Measurements from ENCODE around the gene COL20A1. TPM values are rescaled to one million over a fixed set of nuclear protein-coding genes. Genes with fewer than 3 reads are reported as not detected.
A peak's percentile ranks its signal among the peaks of the same experiment; 100 is the strongest.
"Not testable (repeated sequence)": the region's sequence is repeated elsewhere in the genome, so short reads cannot be mapped to it uniquely, and the experiment has no call there.

COL20A1 gene
- total and polyA plus RNA-seq, 10 donors, result 0.12 to 2.1 (median 0.60) TPM; not detected in 2

GRCh38 chr20:63332488-63333240 is 39.7 kb downstream of the COL20A1 start:
- Histone ChIP-seq H3K27me3 (replicated peaks in 1 of 7) (peaks cover 0 to 73% (median 0%) of the 10 kb centered on the region in 7 donors), H3K4me3 (no peak overlapping the region), H3K36me3 (no peaks in the 10 kb centered on the region), H3K4me1 (peaks cover 0 to 17% (median 0%) of the 10 kb centered on the region in 6 donors), H3K9me3 (peaks cover 0 to 22% (median 13%) of the 10 kb centered on the region in 8 donors), H3K27ac (no peak overlapping the region)
- peak; percentile 47 for DNase-seq
- intact Hi-C loops (cut with DNase I; ENCODE audit: low total_unique reads), result no loop called here
- WGBS, 5 donors, result 81 to 87% (median 86%) methylated on average over 13 to 22 of the region's 22 CpGs
- TF ChIP-seq CTCF (IDR thresholded peaks at IDR 0.05 in 8 of 11, conservative IDR thresholded peaks at IDR 0.05 in 3 of 11) (no peak), POLR2A (IDR thresholded peaks at IDR 0.05) (no peak), POLR2AphosphoS5 (IDR thresholded peaks at IDR 0.05) (no peak)

GRCh38 chr20:63333241-63333836 is 40.4 kb downstream of the COL20A1 start:
- Histone ChIP-seq H3K27ac (no peak overlapping the region), H3K4me3 (no peak overlapping the region), H3K4me1 (peaks cover 0 to 16% (median 0%) of the 10 kb centered on the region in 6 donors), H3K9me3 (peaks cover 0 to 22% (median 13%) of the 10 kb centered on the region in 8 donors), H3K27me3 (replicated peaks in 1 of 7) (peaks cover 0 to 78% (median 0%) of the 10 kb centered on the region in 7 donors), H3K36me3 (no peaks in the 10 kb centered on the region)
- peak; percentile 54 for DNase-seq
- intact Hi-C loops (cut with DNase I; ENCODE audit: low total_unique reads), result no loop called here
- TF ChIP-seq CTCF (IDR thresholded peaks at IDR 0.05 in 8 of 11, conservative IDR thresholded peaks at IDR 0.05 in 3 of 11) (no peak), POLR2A (IDR thresholded peaks at IDR 0.05) (no peak), POLR2AphosphoS5 (IDR thresholded peaks at IDR 0.05) (no peak)
- 84 to 89% (median 85%) methylated on average over 17 to 19 of the region's 19 CpGs for WGBS, 5 donors

GRCh38 chr20:63334356-63334755 is 41.4 kb downstream of the COL20A1 start:
- no peaks in the 10 kb centered on the region for H3K36me3 ChIP-seq
- DNase-seq, result peak; percentile 13
- peaks cover 0 to 22% (median 13%) of the 10 kb centered on the region in 8 donors for H3K9me3 ChIP-seq
- 78 to 96% (median 82%) methylated on average over 8 of the region's 8 CpGs for WGBS, 5 donors
- H3K4me1 ChIP-seq, result peaks cover 0 to 11% (median 0%) of the 10 kb centered on the region in 6 donors
- H3K27ac ChIP-seq, result peak overlapping the region in 1 of 8 donors; percentile 33
- intact Hi-C loops (cut with DNase I; ENCODE audit: low total_unique reads), result no loop called here
- no peak overlapping the region for H3K4me3 ChIP-seq
- TF ChIP-seq POLR2A (IDR thresholded peaks at IDR 0.05), result no peak
- no peak for TF ChIP-seq POLR2AphosphoS5 (IDR thresholded peaks at IDR 0.05)
- TF ChIP-seq CTCF (IDR thresholded peaks at IDR 0.05 in 8 of 11, conservative IDR thresholded peaks at IDR 0.05 in 3 of 11), result no peak
- H3K27me3 ChIP-seq (replicated peaks in 1 of 7), result peaks cover 0 to 76% (median 0%) of the 10 kb centered on the region in 7 donors

GRCh38 chr20:63335060-63335459 is 42.1 kb downstream of the COL20A1 start:
- peak overlapping the region in 4 of 8 donors; percentile 34 to 65 (median 50) for H3K27ac ChIP-seq
- H3K36me3 ChIP-seq; H3K4me3 ChIP-seq; intact Hi-C loops (cut with DNase I; ENCODE audit: low total_unique reads): not testable (repeated sequence)
- DNase-seq, result peak; percentile 19
- H3K4me1 ChIP-seq, result peaks cover 0 to 11% (median 0%) of the 10 kb centered on the region in 6 donors
- 85 to 98% (median 94%) methylated on average over 3 to 9 of the region's 9 CpGs for WGBS, 5 donors
- H3K27me3 ChIP-seq (replicated peaks in 1 of 7), result peaks cover 0 to 71% (median 0%) of the 10 kb centered on the region in 7 donors
- H3K9me3 ChIP-seq, result peaks cover 0 to 22% (median 13%) of the 10 kb centered on the region in 8 donors

Data from spleen (tissue), 11 donors.